Neural cell (in vitro differentiated cells): ENCODE measurements around the gene HS3ST6. TPM values are rescaled to one million over a fixed set of nuclear protein-coding genes. Genes with fewer than 3 reads are reported as not detected.
"Not testable (repeated sequence)": the region's sequence is repeated elsewhere in the genome, so short reads cannot be mapped to it uniquely, and the experiment has no call there.

Experiments
- H2AFZ ChIP-seq: fragments of 200-600, 300-800 bp; sonication (generic), shearing (Covaris generic); 2 replicates; pipeline ENCODE4 v1.6.0; 2014; ENCODE audit warnings: low read depth, mild to moderate bottlenecking, antibody characterized with exemption, low read length, moderate library complexity
- H3F3A ChIP-seq: fragments of 200-600 bp; shearing (Covaris generic); 2 replicates; pipeline ENCODE4 v1.6.1; 2016; ENCODE audit warnings: mild to moderate bottlenecking, moderate library complexity, mixed read lengths, antibody characterized with exemption, low read length; ENCODE audit not compliant: insufficient read depth, poor library complexity, severe bottlenecking
- H3K27ac ChIP-seq: fragments of 200-600, 300-800 bp; sonication (generic), shearing (Covaris generic); 2 replicates; pipeline ENCODE4 v1.5.1; 2014; ENCODE audit warnings: mild to moderate bottlenecking, low read length, moderate library complexity
- H3K27me3 ChIP-seq: fragments of 300-800, 200-600 bp; sonication (generic), shearing (Covaris generic); 2 replicates; pipeline ENCODE4 v1.6.0; 2014; ENCODE audit warnings: mild to moderate bottlenecking, low read depth, low read length, moderate library complexity; ENCODE audit not compliant: insufficient read depth
- H3K36me3 ChIP-seq: fragments of 300-800, 200-600 bp; sonication (generic), shearing (Covaris generic); 2 replicates; pipeline ENCODE4 v1.5.1; 2014; ENCODE audit warnings: mild to moderate bottlenecking, antibody characterized with exemption, low read length, moderate library complexity; ENCODE audit not compliant: insufficient read depth
- H3K4me2 ChIP-seq: fragments of 300-800, 200-600 bp; sonication (generic), shearing (Covaris generic); 2 replicates; pipeline ENCODE4 v1.6.0; 2014; ENCODE audit warnings: mild to moderate bottlenecking, low read length
- H3K4me3 ChIP-seq: fragments of 300-800, 200-600 bp; sonication (generic), shearing (Covaris generic); 2 replicates; pipeline ENCODE4 v1.5.1; 2014; ENCODE audit warnings: mild to moderate bottlenecking, low read length, moderate library complexity
- H3K79me2 ChIP-seq: fragments of 200-600 bp; shearing (Covaris generic); replicated peaks from 2 replicates; pipeline ENCODE4 v1.6.0; 2014; ENCODE audit warnings: mild to moderate bottlenecking, low read length, moderate library complexity; ENCODE audit not compliant: insufficient read depth
- H3K9ac ChIP-seq: fragments of 300-800, 200-600 bp; sonication (generic), shearing (Covaris generic); 2 replicates; pipeline ENCODE4 v1.6.1; 2016; ENCODE audit warnings: mild to moderate bottlenecking, low read length, mixed read lengths
- H3K9me2 ChIP-seq: fragments of 200-600 bp; shearing (Covaris generic); 2 replicates; pipeline ENCODE4 v1.6.1; 2016; ENCODE audit warnings: mild to moderate bottlenecking, low read length, mixed read lengths; ENCODE audit not compliant: insufficient read depth
- H3K9me3 ChIP-seq: fragments of 200-600, 300-800 bp; sonication (generic), shearing (Covaris generic); 2 replicates; pipeline ENCODE4 v1.6.1; 2016; ENCODE audit warnings: mild to moderate bottlenecking, mixed run types, low read length, moderate library complexity, mixed read lengths
- H4K20me1 ChIP-seq: fragments of 200-600 bp; shearing (Covaris generic); 2 replicates; pipeline ENCODE4 v1.6.1; 2016; ENCODE audit warnings: mild to moderate bottlenecking, mixed run types; ENCODE audit not compliant: insufficient read depth
- EP300 ChIP-seq: fragments of 450-650 bp; conservative IDR thresholded peaks from 2 replicates; pipeline ENCODE4 v1.6.1; 2014; ENCODE audit warnings: antibody characterized with exemption, mild to moderate bottlenecking, moderate library complexity; ENCODE audit not compliant: poor library complexity, severe bottlenecking
- EZH2 ChIP-seq: fragments of 200-600, 300-800 bp; shearing (Covaris generic), sonication (generic); IDR thresholded peaks from 2 replicates; pipeline ENCODE4 v1.6.1; 2014; ENCODE audit warnings: antibody characterized with exemption, low read length, borderline replicate concordance, mild to moderate bottlenecking; ENCODE audit not compliant: insufficient read depth, poor library complexity, severe bottlenecking
- MXI1 ChIP-seq: fragments of 450-650 bp; conservative IDR thresholded peaks from 2 replicates; pipeline ENCODE4 v1.6.1; 2014; ENCODE audit warnings: antibody characterized with exemption, mild to moderate bottlenecking; ENCODE audit not compliant: poor library complexity, severe bottlenecking
- POLR2AphosphoS5 ChIP-seq: IDR thresholded peaks from 2 replicates; pipeline ENCODE4 v1.6.1; 2012
- RAD21 ChIP-seq: fragments of 450-650 bp; conservative IDR thresholded peaks from 2 replicates; pipeline ENCODE4 v1.6.1; 2014; ENCODE audit warnings: antibody characterized with exemption, mild to moderate bottlenecking, moderate library complexity
- SMC3 ChIP-seq: fragments of 450-650 bp; conservative IDR thresholded peaks from 2 replicates; pipeline ENCODE4 v1.6.1; 2014; ENCODE audit warnings: antibody characterized with exemption, mild to moderate bottlenecking, moderate library complexity; ENCODE audit not compliant: poor library complexity
- TAF1 ChIP-seq: IDR thresholded peaks from 2 replicates; pipeline ENCODE4 v1.6.1; 2012; ENCODE audit warnings: low read depth
- polyA plus RNA-seq: library from polyadenylated mRNA; depleted of rRNA; stranded (reverse); fragments of >200 nt; gene quantifications from 2 replicates; pipeline ENCODE4 v1.2.3, GENCODE V29; 2014
- TF ChIP-seq, protein P1 (sequence below): fragments of 450-650 bp; IDR thresholded peaks from 2 replicates; pipeline ENCODE4 v1.5.1; 2014; ENCODE audit warnings: antibody characterized with exemption, mild to moderate bottlenecking, moderate library complexity; ENCODE audit not compliant: poor library complexity, severe bottlenecking
- TF ChIP-seq, protein P2 (sequence below): IDR thresholded peaks from 2 replicates; pipeline ENCODE4 v1.6.1; 2012; ENCODE audit warnings: borderline replicate concordance

The HS3ST6 gene
- polyA plus RNA-seq, 1 donor from 2014 or later: not detected

DNA sequence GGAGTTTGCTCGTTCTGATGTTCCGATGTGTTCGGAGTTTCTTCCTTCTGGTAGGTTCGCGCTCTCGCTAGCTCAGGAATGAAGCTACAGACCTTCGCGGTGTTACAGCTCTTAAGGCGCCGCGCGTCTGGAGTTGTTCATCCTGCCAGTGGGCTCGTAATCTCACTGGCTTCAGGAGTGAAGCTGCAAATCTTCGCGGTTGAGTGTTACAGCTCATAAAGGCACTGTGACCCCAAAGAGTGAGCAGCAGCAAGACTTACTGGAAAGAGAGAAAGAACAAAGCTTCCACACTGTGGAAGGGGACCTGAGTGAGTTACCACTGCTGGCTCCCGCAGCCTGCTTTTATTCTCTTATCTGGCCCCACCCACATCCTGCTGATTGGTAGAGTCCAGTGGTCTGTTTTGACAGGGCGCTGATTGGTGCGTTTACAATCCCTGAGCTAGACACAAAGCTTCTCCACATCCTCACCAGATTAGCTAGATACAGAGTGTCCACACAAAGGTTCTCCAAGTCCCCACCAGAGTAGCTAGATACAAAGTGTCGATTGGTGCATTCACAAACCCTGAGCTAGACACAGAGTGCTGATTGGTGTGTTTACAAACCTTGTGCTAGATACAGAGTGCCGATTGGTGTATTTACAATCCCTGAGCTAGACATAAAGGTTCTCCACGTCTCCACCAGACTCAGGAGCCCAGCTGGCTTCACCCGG is 39.4 kb upstream of the HS3ST6 start:
- not testable (repeated sequence) for H3K27ac ChIP-seq, H3K9me2 ChIP-seq, H3F3A ChIP-seq, H3K27me3 ChIP-seq, H3K36me3 ChIP-seq, H3K4me2 ChIP-seq, H3K9ac ChIP-seq, H2AFZ ChIP-seq, H3K9me3 ChIP-seq, H4K20me1 ChIP-seq, H3K4me3 ChIP-seq, H3K79me2 ChIP-seq

DNA sequence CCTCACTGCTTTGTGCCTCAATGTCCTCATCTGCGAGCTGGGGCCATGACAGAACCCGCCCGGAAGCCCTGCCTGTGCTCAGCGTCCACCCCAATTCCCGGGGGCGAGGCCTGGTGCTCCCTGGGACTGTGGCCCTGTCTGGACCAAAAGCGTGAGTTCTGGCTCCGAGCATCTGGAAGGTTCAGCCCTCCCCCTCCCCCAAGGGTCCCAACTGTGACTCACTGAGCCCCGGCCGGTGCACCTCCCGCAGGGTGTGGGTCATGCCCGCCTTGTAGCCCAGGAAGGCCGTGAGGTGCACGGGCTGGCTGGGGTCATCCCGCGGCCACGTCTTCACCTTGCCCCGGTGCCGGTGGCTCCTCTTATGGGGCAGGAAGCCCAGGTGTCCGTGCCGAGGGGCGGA is 35.5 kb upstream of the HS3ST6 start:
- Histone ChIP-seq H3K4me2 (no peak overlapping the region), H3K27ac (no peak overlapping the region), H3K79me2 (no peaks in the 10 kb centered on the region), H3K9me3 (no peaks in the 10 kb centered on the region), H3K27me3 (no peaks in the 10 kb centered on the region), H3K9me2 (no peaks in the 10 kb centered on the region), H3K9ac (no peak overlapping the region), H4K20me1 (no peaks in the 10 kb centered on the region), H2AFZ (no peak overlapping the region), H3K4me3 (no peak overlapping the region), H3K36me3 (no peaks in the 10 kb centered on the region), H3F3A (no peaks in the 10 kb centered on the region)
- no peak for TF ChIP-seq MXI1
- TF ChIP-seq, protein P1, sequence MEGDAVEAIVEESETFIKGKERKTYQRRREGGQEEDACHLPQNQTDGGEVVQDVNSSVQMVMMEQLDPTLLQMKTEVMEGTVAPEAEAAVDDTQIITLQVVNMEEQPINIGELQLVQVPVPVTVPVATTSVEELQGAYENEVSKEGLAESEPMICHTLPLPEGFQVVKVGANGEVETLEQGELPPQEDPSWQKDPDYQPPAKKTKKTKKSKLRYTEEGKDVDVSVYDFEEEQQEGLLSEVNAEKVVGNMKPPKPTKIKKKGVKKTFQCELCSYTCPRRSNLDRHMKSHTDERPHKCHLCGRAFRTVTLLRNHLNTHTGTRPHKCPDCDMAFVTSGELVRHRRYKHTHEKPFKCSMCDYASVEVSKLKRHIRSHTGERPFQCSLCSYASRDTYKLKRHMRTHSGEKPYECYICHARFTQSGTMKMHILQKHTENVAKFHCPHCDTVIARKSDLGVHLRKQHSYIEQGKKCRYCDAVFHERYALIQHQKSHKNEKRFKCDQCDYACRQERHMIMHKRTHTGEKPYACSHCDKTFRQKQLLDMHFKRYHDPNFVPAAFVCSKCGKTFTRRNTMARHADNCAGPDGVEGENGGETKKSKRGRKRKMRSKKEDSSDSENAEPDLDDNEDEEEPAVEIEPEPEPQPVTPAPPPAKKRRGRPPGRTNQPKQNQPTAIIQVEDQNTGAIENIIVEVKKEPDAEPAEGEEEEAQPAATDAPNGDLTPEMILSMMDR: no peak
- no peak for TF ChIP-seq SMC3
- TF ChIP-seq TAF1: no peak
- TF ChIP-seq RAD21: no peak
- TF ChIP-seq EZH2: no peak
- no peak for TF ChIP-seq POLR2AphosphoS5
- no peak for TF ChIP-seq EP300
- TF ChIP-seq, protein P2, sequence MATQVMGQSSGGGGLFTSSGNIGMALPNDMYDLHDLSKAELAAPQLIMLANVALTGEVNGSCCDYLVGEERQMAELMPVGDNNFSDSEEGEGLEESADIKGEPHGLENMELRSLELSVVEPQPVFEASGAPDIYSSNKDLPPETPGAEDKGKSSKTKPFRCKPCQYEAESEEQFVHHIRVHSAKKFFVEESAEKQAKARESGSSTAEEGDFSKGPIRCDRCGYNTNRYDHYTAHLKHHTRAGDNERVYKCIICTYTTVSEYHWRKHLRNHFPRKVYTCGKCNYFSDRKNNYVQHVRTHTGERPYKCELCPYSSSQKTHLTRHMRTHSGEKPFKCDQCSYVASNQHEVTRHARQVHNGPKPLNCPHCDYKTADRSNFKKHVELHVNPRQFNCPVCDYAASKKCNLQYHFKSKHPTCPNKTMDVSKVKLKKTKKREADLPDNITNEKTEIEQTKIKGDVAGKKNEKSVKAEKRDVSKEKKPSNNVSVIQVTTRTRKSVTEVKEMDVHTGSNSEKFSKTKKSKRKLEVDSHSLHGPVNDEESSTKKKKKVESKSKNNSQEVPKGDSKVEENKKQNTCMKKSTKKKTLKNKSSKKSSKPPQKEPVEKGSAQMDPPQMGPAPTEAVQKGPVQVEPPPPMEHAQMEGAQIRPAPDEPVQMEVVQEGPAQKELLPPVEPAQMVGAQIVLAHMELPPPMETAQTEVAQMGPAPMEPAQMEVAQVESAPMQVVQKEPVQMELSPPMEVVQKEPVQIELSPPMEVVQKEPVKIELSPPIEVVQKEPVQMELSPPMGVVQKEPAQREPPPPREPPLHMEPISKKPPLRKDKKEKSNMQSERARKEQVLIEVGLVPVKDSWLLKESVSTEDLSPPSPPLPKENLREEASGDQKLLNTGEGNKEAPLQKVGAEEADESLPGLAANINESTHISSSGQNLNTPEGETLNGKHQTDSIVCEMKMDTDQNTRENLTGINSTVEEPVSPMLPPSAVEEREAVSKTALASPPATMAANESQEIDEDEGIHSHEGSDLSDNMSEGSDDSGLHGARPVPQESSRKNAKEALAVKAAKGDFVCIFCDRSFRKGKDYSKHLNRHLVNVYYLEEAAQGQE: no peak

DNA sequence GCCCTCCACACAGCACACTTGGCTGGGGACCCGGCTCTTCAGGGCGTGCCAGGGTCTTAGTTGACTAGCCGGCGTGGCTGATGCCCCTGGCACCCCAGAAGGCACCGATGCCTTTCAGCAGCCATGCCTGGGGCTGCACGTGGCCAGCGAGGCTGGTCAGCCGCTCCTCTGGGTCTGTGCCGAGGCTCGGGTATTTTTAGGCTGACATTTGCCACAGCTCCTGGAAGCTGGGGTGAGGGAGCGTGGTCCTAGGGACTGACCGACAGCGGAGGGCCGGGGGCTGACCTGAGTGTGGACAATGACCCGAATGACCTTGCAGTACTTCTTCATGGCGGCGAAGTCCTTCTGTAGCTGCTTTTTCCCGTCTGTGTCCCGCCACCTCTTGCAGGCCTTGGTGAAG is 32.3 kb upstream of the HS3ST6 start:
- Histone ChIP-seq H3K27me3 (no peaks in the 10 kb centered on the region), H3K4me3 (no peak overlapping the region), H3K27ac (no peak overlapping the region), H3K9ac (no peak overlapping the region), H3K36me3 (no peaks in the 10 kb centered on the region), H4K20me1 (no peaks in the 10 kb centered on the region), H3K79me2 (no peaks in the 10 kb centered on the region), H2AFZ (no peak overlapping the region), H3K9me2 (no peaks in the 10 kb centered on the region), H3K9me3 (no peaks in the 10 kb centered on the region), H3F3A (no peaks in the 10 kb centered on the region), H3K4me2 (no peak overlapping the region)
- TF ChIP-seq MXI1 (no peak), TAF1 (no peak), POLR2AphosphoS5 (no peak), EP300 (no peak), EZH2 (no peak), SMC3 (no peak), RAD21 (no peak)
- TF ChIP-seq, protein P1: no peak
- TF ChIP-seq, protein P2: no peak
